CD14-positive monocyte (primary cell): ENCODE data around the gene CNTNAP1. TPM values are rescaled to one million over a fixed set of nuclear protein-coding genes. Genes with fewer than 3 reads are reported as not detected.

Source experiments
- DNase-seq, 3 donors: peaks; one replicate each; pipeline ENCODE4 v3.0.0-alpha.2; 2011 to 2022
- H2AFZ ChIP-seq: 2 replicates; pipeline ENCODE4 v1.6.0; 2012; ENCODE audit warnings: mild to moderate bottlenecking, low read depth, low read length, inconsistent platforms; ENCODE audit not compliant: insufficient read depth, poor library complexity, severe bottlenecking
- H3K27ac ChIP-seq, 2 donors: 1 replicate in 1 of 2; 2 replicates in 1 of 2; pipeline ENCODE4 v1.5.1; 2012 to 2013; ENCODE audit warnings: low read length in 2 of 2, control low read depth in 1 of 2, inconsistent platforms in 1 of 2, low read depth in 1 of 2, mild to moderate bottlenecking in 1 of 2
- H3K27me3 ChIP-seq, 2 donors: one replicate each; pipeline versions ENCODE4 v1.6.0 to v1.6.1; 2011 to 2013; ENCODE audit warnings: low read length in 2 of 2; ENCODE audit not compliant: control insufficient read depth in 2 of 2, insufficient read depth in 2 of 2
- H3K36me3 ChIP-seq, 2 donors: replicated peaks in 1 of 2; 1 replicate in 1 of 2; 2 replicates in 1 of 2; pipeline versions ENCODE4 v1.5.1 to v1.6.1; 2012 to 2013; ENCODE audit warnings: low read length in 2 of 2, control low read depth in 1 of 2, inconsistent platforms in 1 of 2, mild to moderate bottlenecking in 1 of 2; ENCODE audit not compliant: insufficient read depth in 2 of 2, control insufficient read depth in 1 of 2
- H3K4me1 ChIP-seq, 2 donors: 1 replicate in 1 of 2; 2 replicates in 1 of 2; pipeline versions ENCODE4 v1.5.1 to v1.6.1; 2012 to 2013; ENCODE audit warnings: low read length in 2 of 2, control low read depth in 1 of 2, inconsistent platforms in 1 of 2, mild to moderate bottlenecking in 1 of 2, moderate library complexity in 1 of 2; ENCODE audit not compliant: insufficient read depth in 2 of 2, control insufficient read depth in 1 of 2
- H3K4me2 ChIP-seq: replicated peaks from 2 replicates; pipeline ENCODE3; 2012; ENCODE audit warnings: low read length, moderate library complexity, mild to moderate bottlenecking; ENCODE audit not compliant: poor library complexity, severe bottlenecking; ENCODE audit errors: extremely low read depth
- H3K4me3 ChIP-seq, 3 experiments: fragments of 200-600 bp in 1 of 3; sonication (generic) in 1 of 3; replicated peaks in 1 of 3; 1 replicate in 2 of 3; 2 replicates in 1 of 3; pipeline ENCODE4 v1.5.1; 2011 to 2013; ENCODE audit warnings: low read length in 3 of 3, mild to moderate bottlenecking in 3 of 3, control low read depth in 2 of 3, low read depth in 2 of 3, inconsistent platforms in 1 of 3, moderate library complexity in 1 of 3
- H3K79me2 ChIP-seq: 2 replicates; pipeline ENCODE4 v1.6.0; 2012; ENCODE audit warnings: mild to moderate bottlenecking, control low read depth, inconsistent platforms, low read length, moderate library complexity; ENCODE audit not compliant: insufficient read depth
- H3K9ac ChIP-seq: 2 replicates; pipeline ENCODE4 v1.6.0; 2017; ENCODE audit warnings: low read length, mild to moderate bottlenecking; ENCODE audit not compliant: insufficient read depth, poor library complexity, severe bottlenecking
- H3K9me3 ChIP-seq, 2 donors: replicated peaks in 1 of 2; 1 replicate in 1 of 2; 2 replicates in 1 of 2; pipeline versions ENCODE4 v1.5.1 to v1.6.1; 2012 to 2013; ENCODE audit warnings: low read length in 2 of 2, control low read depth in 1 of 2; ENCODE audit not compliant: control insufficient read depth in 1 of 2, insufficient read depth in 1 of 2
- H4K20me1 ChIP-seq: 2 replicates; pipeline ENCODE4 v1.6.0; 2012; ENCODE audit warnings: mild to moderate bottlenecking, low read length, control low read depth, moderate library complexity; ENCODE audit not compliant: insufficient read depth
- H3K27ac Mint-ChIP-seq, 7 donors: one replicate each; pipeline ENCODE4 v1.8.0; 2020; ENCODE audit warnings: mild to moderate bottlenecking in 7 of 7, mixed read lengths in 7 of 7, moderate library complexity in 6 of 7, inconsistent platforms in 2 of 7
- H3K27me3 Mint-ChIP-seq, 3 donors: one replicate each; pipeline ENCODE4 v1.8.0; 2021 to 2022; ENCODE audit warnings: low read depth in 3 of 3, mild to moderate bottlenecking in 3 of 3, mixed read lengths in 3 of 3, moderate library complexity in 3 of 3, inconsistent platforms in 1 of 3
- H3K36me3 Mint-ChIP-seq, 2 donors: one replicate each; pipeline ENCODE4 v1.8.0; 2020; ENCODE audit warnings: mixed read lengths in 2 of 2, inconsistent platforms in 1 of 2, mild to moderate bottlenecking in 1 of 2
- H3K4me1 Mint-ChIP-seq: one replicate; pipeline ENCODE4 v1.8.0; 2020; ENCODE audit warnings: mild to moderate bottlenecking, mixed read lengths
- H3K4me3 Mint-ChIP-seq, 2 donors: one replicate each; pipeline ENCODE4 v1.8.0; 2020; ENCODE audit warnings: mild to moderate bottlenecking in 2 of 2, mixed read lengths in 2 of 2, moderate library complexity in 1 of 2
- H3K9me3 Mint-ChIP-seq, 7 donors: one replicate each; pipeline ENCODE4 v1.8.0; 2020 to 2022; ENCODE audit warnings: mixed read lengths in 7 of 7, mild to moderate bottlenecking in 6 of 7, moderate library complexity in 6 of 7, inconsistent platforms in 2 of 7
- WGBS: methylation state at CpG from one replicate; pipeline ENCODE4 v1.1.5; 2013; ENCODE audit warnings: missing lambda C conversion rate; ENCODE audit not compliant: insufficient coverage; 5-methylcytosine and 5-hydroxymethylcytosine counted together
- intact Hi-C, 2 donors: fragments of 100-400 bp; cut with micrococcal nuclease; formaldehyde crosslinking; loops; one replicate each; pipeline versions ENCODE4 v1.15.0 to v1.15.1; 2023
- polyA plus RNA-seq, 3 donors: library from polyadenylated mRNA; depleted of rRNA in 1 of 3; unstranded in 2 of 3; stranded (reverse) in 1 of 3; fragments of 300-500 nt in 2 of 3; fragments of >200 nt in 1 of 3; fragmentation: Illumina TruSeq in 2 of 3; gene quantifications; 1 replicate in 2 of 3; 2 replicates in 1 of 3; pipeline ENCODE4 v1.2.3, GENCODE V29; 2012 to 2021
- TF ChIP-seq, protein P1 (sequence below): fragments of 200-600 bp; IDR thresholded peaks from one replicate; pipeline ENCODE4 v1.8.0; 2022; ENCODE audit warnings: antibody characterized with exemption, mild to moderate bottlenecking

The CNTNAP1 gene
- polyA plus RNA-seq, 3 donors, result 0.23 to 0.24 TPM; not detected in 1

DNA sequence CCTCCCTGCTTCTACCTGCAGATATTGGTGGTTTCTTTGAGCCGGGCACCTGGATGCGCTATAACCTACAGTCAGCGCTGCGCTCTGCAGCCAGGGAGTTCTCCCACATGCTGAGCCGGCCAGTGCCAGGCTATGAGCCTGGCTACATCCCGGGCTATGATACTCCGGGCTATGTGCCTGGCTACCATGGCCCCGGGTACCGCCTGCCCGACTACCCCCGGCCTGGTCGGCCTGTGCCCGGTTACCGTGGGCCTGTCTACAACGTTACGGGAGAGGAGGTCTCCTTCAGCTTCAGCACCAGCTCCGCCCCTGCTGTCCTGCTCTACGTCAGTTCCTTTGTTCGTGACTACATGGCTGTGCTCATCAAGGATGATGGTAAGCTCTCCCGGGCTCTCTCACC lies 13.2 kb downstream of the CNTNAP1 start:
- H3K4me2 ChIP-seq, result no peak overlapping the region
- H3K4me3 ChIP-seq, result no peak overlapping the region
- no peaks in the 10 kb centered on the region for H3K79me2 ChIP-seq
- H3K27ac ChIP-seq, result no peak overlapping the region
- no peak overlapping the region for H3K9ac ChIP-seq
- H3K27me3 Mint-ChIP-seq, result peaks cover 0 to 4% (median 0%) of the 10 kb centered on the region in 3 donors
- peaks cover 5 to 21% of the 10 kb centered on the region in 2 donors for H3K36me3 ChIP-seq
- intact Hi-C loops, result no loop called here
- H3K9me3 Mint-ChIP-seq, result no peaks in the 10 kb centered on the region
- 97% methylated on average over 20 of the region's 20 CpGs for WGBS
- no peaks in the 10 kb centered on the region for H3K27me3 ChIP-seq
- no peaks in the 10 kb centered on the region for H3K9me3 ChIP-seq
- H3K4me1 ChIP-seq, result no peaks in the 10 kb centered on the region
- no peak overlapping the region for H2AFZ ChIP-seq
- H3K36me3 Mint-ChIP-seq, result peaks cover 17 to 30% of the 10 kb centered on the region in 2 donors
- DNase-seq, result no peak
- H4K20me1 ChIP-seq, result no peaks in the 10 kb centered on the region
- TF ChIP-seq, protein P1, sequence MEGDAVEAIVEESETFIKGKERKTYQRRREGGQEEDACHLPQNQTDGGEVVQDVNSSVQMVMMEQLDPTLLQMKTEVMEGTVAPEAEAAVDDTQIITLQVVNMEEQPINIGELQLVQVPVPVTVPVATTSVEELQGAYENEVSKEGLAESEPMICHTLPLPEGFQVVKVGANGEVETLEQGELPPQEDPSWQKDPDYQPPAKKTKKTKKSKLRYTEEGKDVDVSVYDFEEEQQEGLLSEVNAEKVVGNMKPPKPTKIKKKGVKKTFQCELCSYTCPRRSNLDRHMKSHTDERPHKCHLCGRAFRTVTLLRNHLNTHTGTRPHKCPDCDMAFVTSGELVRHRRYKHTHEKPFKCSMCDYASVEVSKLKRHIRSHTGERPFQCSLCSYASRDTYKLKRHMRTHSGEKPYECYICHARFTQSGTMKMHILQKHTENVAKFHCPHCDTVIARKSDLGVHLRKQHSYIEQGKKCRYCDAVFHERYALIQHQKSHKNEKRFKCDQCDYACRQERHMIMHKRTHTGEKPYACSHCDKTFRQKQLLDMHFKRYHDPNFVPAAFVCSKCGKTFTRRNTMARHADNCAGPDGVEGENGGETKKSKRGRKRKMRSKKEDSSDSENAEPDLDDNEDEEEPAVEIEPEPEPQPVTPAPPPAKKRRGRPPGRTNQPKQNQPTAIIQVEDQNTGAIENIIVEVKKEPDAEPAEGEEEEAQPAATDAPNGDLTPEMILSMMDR, result no peak
- H3K4me3 Mint-ChIP-seq, result no peak overlapping the region
- no peak overlapping the region for H3K27ac Mint-ChIP-seq
- no peaks in the 10 kb centered on the region for H3K4me1 Mint-ChIP-seq

DNA sequence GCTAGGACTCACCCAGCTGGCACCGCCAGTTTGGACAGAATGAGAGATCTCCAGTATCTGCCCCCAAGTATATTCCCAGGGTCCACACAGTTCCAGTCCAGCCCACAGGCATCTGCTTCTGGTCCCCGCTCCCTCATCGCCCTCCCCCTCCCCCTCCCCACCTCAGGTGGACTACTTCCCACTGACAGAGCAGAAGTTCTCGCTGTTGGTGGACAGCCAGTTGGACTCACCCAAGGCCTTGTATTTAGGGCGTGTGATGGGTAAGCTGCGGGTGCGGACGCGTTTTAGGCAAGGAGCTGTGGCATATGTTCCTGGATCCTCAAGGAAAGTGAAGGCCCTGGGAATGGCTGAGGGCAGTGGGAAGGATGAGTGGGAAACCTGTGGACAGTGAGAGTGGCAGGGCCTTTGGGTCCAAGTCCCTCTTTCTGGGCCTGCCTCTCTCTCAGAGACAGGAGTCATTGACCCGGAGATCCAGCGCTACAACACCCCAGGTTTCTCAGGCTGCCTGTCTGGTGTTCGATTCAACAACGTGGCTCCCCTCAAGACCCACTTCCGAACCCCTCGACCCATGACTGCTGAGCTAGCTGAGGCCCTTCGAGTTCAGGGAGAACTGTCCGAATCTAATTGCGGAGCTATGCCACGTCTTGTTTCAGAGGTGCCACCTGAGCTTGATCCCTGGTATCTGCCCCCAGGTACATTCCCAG lies 14.9 kb downstream of the CNTNAP1 start:
- H3K9me3 Mint-ChIP-seq, result no peaks in the 10 kb centered on the region
- Histone ChIP-seq H4K20me1 (no peaks in the 10 kb centered on the region), H3K9me3 (no peaks in the 10 kb centered on the region), H3K36me3 (peaks cover 23 to 39% of the 10 kb centered on the region in 2 donors), H3K4me1 (no peaks in the 10 kb centered on the region), H3K9ac (no peak overlapping the region), H3K4me2 (no peak overlapping the region), H3K79me2 (no peaks in the 10 kb centered on the region), H3K4me3 (no peak overlapping the region), H3K27me3 (no peaks in the 10 kb centered on the region), H2AFZ (no peak overlapping the region), H3K27ac (no peak overlapping the region)
- H3K4me3 Mint-ChIP-seq, result no peak overlapping the region
- peaks cover 34 to 48% of the 10 kb centered on the region in 2 donors for H3K36me3 Mint-ChIP-seq
- WGBS, result 99% methylated on average over 14 of the region's 19 CpGs
- intact Hi-C loops, result no loop called here
- peaks cover 0 to 5% (median 0%) of the 10 kb centered on the region in 3 donors for H3K27me3 Mint-ChIP-seq
- H3K27ac Mint-ChIP-seq, result no peak overlapping the region
- TF ChIP-seq, protein P1, result no peak
- no peaks in the 10 kb centered on the region for H3K4me1 Mint-ChIP-seq
- no peak for DNase-seq
